H9 (cell line): ENCODE measurements around the gene ADCY5. TPM values are rescaled to one million over a fixed set of nuclear protein-coding genes. Genes with fewer than 3 reads are reported as not detected.

Source experiments
- DNase-seq: peaks from one replicate; pipeline ENCODE4 v3.0.0-alpha.2; 2017
- H2AFZ ChIP-seq: one replicate; pipeline ENCODE4 v1.6.1; 2013; ENCODE audit warnings: mild to moderate bottlenecking, low read length, control low read depth, moderate library complexity
- H2AK5ac ChIP-seq: 2 replicates; pipeline ENCODE4 v1.6.1; 2013; ENCODE audit warnings: low read length, control low read depth, mixed read lengths; ENCODE audit not compliant: insufficient read length
- H2BK120ac ChIP-seq: one replicate; pipeline ENCODE4 v1.6.1; 2013; ENCODE audit warnings: low read depth, mild to moderate bottlenecking, low read length, control low read depth, inconsistent platforms; ENCODE audit not compliant: poor library complexity, severe bottlenecking
- H2BK12ac ChIP-seq: 2 replicates; pipeline ENCODE4 v1.6.1; 2013; ENCODE audit warnings: low read length, control low read depth, mixed read lengths, low read depth; ENCODE audit not compliant: insufficient read length
- H2BK15ac ChIP-seq: 2 replicates; pipeline ENCODE4 v1.6.1; 2013; ENCODE audit warnings: low read depth, low read length, control low read depth
- H2BK20ac ChIP-seq: one replicate; pipeline ENCODE4 v1.6.1; 2013; ENCODE audit warnings: low read depth, mild to moderate bottlenecking, low read length, control low read depth, inconsistent platforms; ENCODE audit not compliant: poor library complexity, severe bottlenecking
- H2BK5ac ChIP-seq: 2 replicates; pipeline ENCODE4 v1.6.1; 2013; ENCODE audit warnings: low read length, control low read depth, mixed read lengths; ENCODE audit not compliant: insufficient read length
- H3K14ac ChIP-seq: 2 replicates; pipeline ENCODE4 v1.6.1; 2013; ENCODE audit warnings: low read length, control low read depth; ENCODE audit not compliant: insufficient read depth
- H3K18ac ChIP-seq: 2 replicates; pipeline ENCODE4 v1.6.1; 2013; ENCODE audit warnings: low read depth, mild to moderate bottlenecking, mixed read lengths, low read length, control low read depth; ENCODE audit not compliant: insufficient read length
- H3K23ac ChIP-seq: 2 replicates; pipeline ENCODE4 v1.6.1; 2013; ENCODE audit warnings: low read length, control low read depth, mixed read lengths, low read depth; ENCODE audit not compliant: insufficient read length
- H3K23me2 ChIP-seq: 2 replicates; pipeline ENCODE4 v1.6.1; 2013; ENCODE audit warnings: low read depth, mild to moderate bottlenecking, mixed read lengths, low read length, control low read depth; ENCODE audit not compliant: insufficient read length, poor library complexity, severe bottlenecking
- H3K27ac ChIP-seq: 2 replicates; pipeline ENCODE4 v1.5.1; 2013; ENCODE audit warnings: low read length, control low read depth, mixed read lengths, low read depth; ENCODE audit not compliant: insufficient read length
- H3K27me3 ChIP-seq: 2 replicates; pipeline ENCODE4 v1.6.1; 2013; ENCODE audit warnings: low read length, control low read depth, inconsistent platforms; ENCODE audit not compliant: insufficient read depth
- H3K4ac ChIP-seq: 2 replicates; pipeline ENCODE4 v1.6.1; 2013; ENCODE audit warnings: low read depth, mild to moderate bottlenecking, control low read depth, inconsistent platforms, low read length, moderate library complexity
- H3K4me1 ChIP-seq: 2 replicates; pipeline ENCODE4 v1.6.1; 2013; ENCODE audit warnings: low read length, control low read depth, inconsistent platforms; ENCODE audit not compliant: insufficient read depth
- H3K4me2 ChIP-seq: 2 replicates; pipeline ENCODE4 v1.6.1; 2013; ENCODE audit warnings: low read length, control low read depth, mixed read lengths; ENCODE audit not compliant: insufficient read length, insufficient read depth
- H3K56ac ChIP-seq: 2 replicates; pipeline ENCODE4 v1.6.1; 2013; ENCODE audit warnings: low read depth, mild to moderate bottlenecking, mixed read lengths, low read length, control low read depth; ENCODE audit not compliant: insufficient read length
- H3K79me1 ChIP-seq: 2 replicates; pipeline ENCODE4 v1.6.1; 2013; ENCODE audit warnings: low read depth, mild to moderate bottlenecking, moderate library complexity, low read length, control low read depth, inconsistent platforms; ENCODE audit not compliant: insufficient read depth, poor library complexity, severe bottlenecking
- H3K79me2 ChIP-seq: 2 replicates; pipeline ENCODE4 v1.6.1; 2013; ENCODE audit warnings: low read length, control low read depth, inconsistent platforms; ENCODE audit not compliant: insufficient read depth
- H3K9ac ChIP-seq: 2 replicates; pipeline ENCODE4 v1.6.1; 2013; ENCODE audit warnings: low read length, control low read depth, mixed read lengths; ENCODE audit not compliant: insufficient read length; ENCODE audit errors: extremely low read depth
- H3K9me3 ChIP-seq: one replicate; pipeline ENCODE4 v1.6.1; 2013; ENCODE audit warnings: low read depth, low read length, inconsistent platforms; ENCODE audit not compliant: control insufficient read depth
- H3T11ph ChIP-seq: one replicate; pipeline ENCODE4 v1.6.1; 2013; ENCODE audit warnings: mild to moderate bottlenecking, low read length, control low read depth, inconsistent platforms
- H4K20me1 ChIP-seq: one replicate; pipeline ENCODE4 v1.6.1; 2013; ENCODE audit not compliant: control insufficient read depth, insufficient read length, insufficient read depth
- H4K5ac ChIP-seq: 2 replicates; pipeline ENCODE4 v1.6.1; 2013; ENCODE audit warnings: low read depth, mild to moderate bottlenecking, mixed read lengths, low read length, control low read depth; ENCODE audit not compliant: insufficient read length
- H4K8ac ChIP-seq: replicated peaks from 2 replicates; pipeline ENCODE4 v1.6.1; 2013; ENCODE audit warnings: low read length, control low read depth, mixed read lengths, low read depth; ENCODE audit not compliant: insufficient read length
- H4K91ac ChIP-seq: 2 replicates; pipeline ENCODE4 v1.6.1; 2013; ENCODE audit warnings: low read depth, mild to moderate bottlenecking, moderate library complexity, mixed read lengths, low read length, control low read depth; ENCODE audit not compliant: insufficient read length
- H3K27ac Mint-ChIP-seq, 3 experiments: 2 replicates in 2 of 3; 3 replicates in 1 of 3; pipeline ENCODE4 v1.8.0; 2020 to 2021; ENCODE audit warnings: mixed read lengths in 3 of 3, mild to moderate bottlenecking in 1 of 3, moderate library complexity in 1 of 3
- H3K27me3 Mint-ChIP-seq: 2 replicates; pipeline ENCODE4 v1.8.0; 2021; ENCODE audit warnings: low read depth, mild to moderate bottlenecking, moderate library complexity, mixed read lengths
- H3K36me3 Mint-ChIP-seq, 3 experiments: 2 replicates in 2 of 3; 3 replicates in 1 of 3; pipeline ENCODE4 v1.8.0; 2020 to 2021; ENCODE audit warnings: low read depth in 3 of 3, mixed read lengths in 3 of 3; ENCODE audit not compliant: insufficient read depth in 1 of 3
- H3K4me1 Mint-ChIP-seq, 2 experiments: 2 replicates each; pipeline ENCODE4 v1.8.0; 2020; ENCODE audit warnings: mixed read lengths in 2 of 2
- H3K4me3 Mint-ChIP-seq, 2 experiments: 2 replicates in 1 of 2; 3 replicates in 1 of 2; pipeline ENCODE4 v1.8.0; 2020 to 2021; ENCODE audit warnings: mild to moderate bottlenecking in 2 of 2, mixed read lengths in 2 of 2, moderate library complexity in 1 of 2
- H3K9me3 Mint-ChIP-seq, 2 experiments: 2 replicates in 1 of 2; 3 replicates in 1 of 2; pipeline ENCODE4 v1.8.0; 2020; ENCODE audit warnings: mild to moderate bottlenecking in 2 of 2, mixed read lengths in 2 of 2, moderate library complexity in 1 of 2
- WGBS: extraction: QIAGEN DNeasy Blood & Tissue Kit; methylation state at CpG from one replicate; pipeline ENCODE4 v1.1.7; 2013; ENCODE audit warnings: missing lambda C conversion rate, low lambda C conversion rate, mixed read lengths; ENCODE audit not compliant: insufficient read length; ENCODE audit errors: extremely low coverage; 5-methylcytosine and 5-hydroxymethylcytosine counted together
- total RNA-seq: library from RNA; stranded (reverse); gene quantifications from 2 replicates; pipeline ENCODE4 v1.2.1, GENCODE V29; 2021
- TF ChIP-seq, protein P1 (sequence below): fragments of 200-600 bp; sonication (generic); conservative IDR thresholded peaks from 3 replicates; pipeline ENCODE4 v1.8.0; 2021; ENCODE audit warnings: antibody characterized with exemption, mild to moderate bottlenecking

The ADCY5 gene
- total RNA-seq, 1 experiment from 2014 or later = 5.0 TPM

DNA sequence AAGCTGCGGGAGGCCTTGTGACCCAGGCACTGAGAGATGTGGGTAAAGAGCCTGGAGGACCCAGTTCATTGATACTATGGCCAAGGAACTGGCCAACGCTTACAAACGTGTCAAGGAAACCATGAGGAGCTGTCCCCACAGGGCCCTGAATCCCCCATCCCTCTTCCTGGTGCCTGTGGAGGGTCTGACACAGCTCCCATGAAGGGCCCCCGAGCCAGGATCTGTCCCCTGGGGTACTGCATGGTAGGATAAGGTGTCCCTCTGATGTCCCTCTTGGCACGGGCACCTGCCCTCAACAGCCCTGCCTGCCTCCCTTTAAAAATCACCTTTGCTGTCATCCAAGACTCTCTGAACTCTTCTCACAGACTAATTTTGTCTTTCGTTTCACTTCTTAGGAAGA lies 122.4 kb downstream of the ADCY5 start:
- Histone ChIP-seq H4K5ac (no peak overlapping the region), H2AK5ac (no peak overlapping the region), H2BK15ac (no peak overlapping the region), H4K8ac (no peak overlapping the region), H3T11ph (no peak overlapping the region), H3K18ac (no peak overlapping the region), H3K9ac (no peak overlapping the region), H3K56ac (no peak overlapping the region), H3K27ac (no peak overlapping the region), H4K20me1 (no peaks in the 10 kb centered on the region), H3K79me1 (no peaks in the 10 kb centered on the region), H3K4me1 (no peaks in the 10 kb centered on the region; the same call in 1 of the 2 replicates), H2BK20ac (no peak overlapping the region), H3K4me2 (no peak overlapping the region), H2BK12ac (no peak overlapping the region), H2BK120ac (no peak overlapping the region), H3K79me2 (no peaks in the 10 kb centered on the region), H3K9me3 (no peaks in the 10 kb centered on the region), H3K14ac (no peak overlapping the region), H3K4ac (no peak overlapping the region), H2AFZ (no peak overlapping the region), H3K23me2 (no peaks in the 10 kb centered on the region), H3K27me3 (no peaks in the 10 kb centered on the region), H3K23ac (no peak overlapping the region), H2BK5ac (no peak overlapping the region), H4K91ac (no peak overlapping the region)
- H3K27ac Mint-ChIP-seq = no peak overlapping the region; a peak in 1 of 7 replicates
- peaks cover 20 to 31% of the 10 kb centered on the region in 2 experiments for H3K4me1 Mint-ChIP-seq
- no peak for DNase-seq
- no peaks in the 10 kb centered on the region; a peak in 1 of 5 replicates for H3K9me3 Mint-ChIP-seq
- H3K27me3 Mint-ChIP-seq = peaks cover 4% of the 10 kb centered on the region
- H3K36me3 Mint-ChIP-seq = no peaks in the 10 kb centered on the region; a peak in 1 of 7 replicates
- TF ChIP-seq, protein P1, sequence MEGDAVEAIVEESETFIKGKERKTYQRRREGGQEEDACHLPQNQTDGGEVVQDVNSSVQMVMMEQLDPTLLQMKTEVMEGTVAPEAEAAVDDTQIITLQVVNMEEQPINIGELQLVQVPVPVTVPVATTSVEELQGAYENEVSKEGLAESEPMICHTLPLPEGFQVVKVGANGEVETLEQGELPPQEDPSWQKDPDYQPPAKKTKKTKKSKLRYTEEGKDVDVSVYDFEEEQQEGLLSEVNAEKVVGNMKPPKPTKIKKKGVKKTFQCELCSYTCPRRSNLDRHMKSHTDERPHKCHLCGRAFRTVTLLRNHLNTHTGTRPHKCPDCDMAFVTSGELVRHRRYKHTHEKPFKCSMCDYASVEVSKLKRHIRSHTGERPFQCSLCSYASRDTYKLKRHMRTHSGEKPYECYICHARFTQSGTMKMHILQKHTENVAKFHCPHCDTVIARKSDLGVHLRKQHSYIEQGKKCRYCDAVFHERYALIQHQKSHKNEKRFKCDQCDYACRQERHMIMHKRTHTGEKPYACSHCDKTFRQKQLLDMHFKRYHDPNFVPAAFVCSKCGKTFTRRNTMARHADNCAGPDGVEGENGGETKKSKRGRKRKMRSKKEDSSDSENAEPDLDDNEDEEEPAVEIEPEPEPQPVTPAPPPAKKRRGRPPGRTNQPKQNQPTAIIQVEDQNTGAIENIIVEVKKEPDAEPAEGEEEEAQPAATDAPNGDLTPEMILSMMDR = no peak
- WGBS = no CpG with 5 or more reads among the region's 6 CpGs
- no peak overlapping the region for H3K4me3 Mint-ChIP-seq
